ENCODE results near the gene FAM3C. TPM values are rescaled to one million over a fixed set of nuclear protein-coding genes. Genes with fewer than 3 reads are reported as not detected.

Gene FAM3C
- total and polyA plus RNA-seq, 5 donors from 2014 or later = 4.0 to 13.1 (median 5.8) TPM

DNA sequence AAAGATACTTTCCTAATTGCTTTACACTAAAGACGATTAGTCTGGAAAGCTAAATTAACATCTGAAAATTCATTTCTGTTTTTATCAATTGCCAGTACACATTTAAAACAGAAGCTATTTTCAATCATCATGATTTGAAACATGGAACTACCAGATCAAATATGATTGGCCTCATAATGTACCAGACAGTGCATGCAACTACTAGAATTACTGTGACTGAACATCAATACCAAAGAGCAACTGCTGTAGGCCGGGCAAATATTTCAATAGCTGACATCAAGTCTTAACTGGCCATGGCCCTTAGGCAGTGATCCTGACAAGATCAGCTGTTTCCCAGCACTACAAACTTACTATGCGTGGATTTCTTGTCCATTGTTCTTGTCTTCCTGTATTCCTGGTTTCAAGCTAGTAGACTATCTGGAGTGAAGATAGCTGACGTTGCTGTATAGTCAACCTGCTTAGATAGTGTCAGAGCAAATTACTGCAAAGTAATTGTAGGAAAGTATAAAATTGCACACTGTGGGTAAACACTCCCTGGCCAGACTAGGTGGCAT lies 89.0 kb downstream of the FAM3C start:
- H3K9me3 ChIP-seq (ENCODE audit: control insufficient read depth in 2 of 2, low read length in 2 of 2) = no peaks in the 10 kb centered on the region
- Mint-ChIP-seq H3K4me3 (no peak overlapping the region), H3K9me3 (peaks cover 0 to 4% (median 0%) of the 10 kb centered on the region in 7 donors), H3K4me1 (no peaks in the 10 kb centered on the region), H3K27me3 (peaks cover 18% of the 10 kb centered on the region), H3K27ac (no peak overlapping the region), H3K36me3 (no peaks in the 10 kb centered on the region)
- ATAC-seq (ENCODE audit: low read depth in 2 of 2) = no peak
- H3K36me3 ChIP-seq (ENCODE audit: control insufficient read depth, insufficient read depth, low read length) = no peaks in the 10 kb centered on the region
- DNase-seq = no peak
- H3K27me3 ChIP-seq (ENCODE audit: control insufficient read depth, insufficient read depth, low read length) = no peaks in the 10 kb centered on the region
- H3K4me1 ChIP-seq (ENCODE audit: control insufficient read depth, insufficient read depth, low read length, poor library complexity, severe bottlenecking) = no peaks in the 10 kb centered on the region
- H3K27ac ChIP-seq (ENCODE audit: insufficient read depth, low read length, poor library complexity, severe bottlenecking) = no peak overlapping the region
- no peak overlapping the region for H3K4me3 ChIP-seq (ENCODE audit: low read depth, low read length)

GRCh38 chr7:121306565-121306964 lies 89.5 kb downstream of the FAM3C start:
- no peaks in the 10 kb centered on the region for H3K27me3 ChIP-seq (ENCODE audit: control insufficient read depth, insufficient read depth, low read length)
- Mint-ChIP-seq H3K36me3 (no peaks in the 10 kb centered on the region), H3K9me3 (peaks cover 0 to 4% (median 0%) of the 10 kb centered on the region in 7 donors), H3K27ac (no peak overlapping the region), H3K27me3 (peaks cover 18% of the 10 kb centered on the region), H3K4me1 (no peaks in the 10 kb centered on the region), H3K4me3 (no peak overlapping the region)
- ATAC-seq (ENCODE audit: low read depth in 2 of 2) = no peak
- H3K9me3 ChIP-seq (ENCODE audit: control insufficient read depth in 2 of 2, low read length in 2 of 2) = no peaks in the 10 kb centered on the region
- H3K4me1 ChIP-seq (ENCODE audit: control insufficient read depth, insufficient read depth, low read length, poor library complexity, severe bottlenecking) = no peaks in the 10 kb centered on the region
- H3K27ac ChIP-seq (ENCODE audit: insufficient read depth, low read length, poor library complexity, severe bottlenecking) = no peak overlapping the region
- no peaks in the 10 kb centered on the region for H3K36me3 ChIP-seq (ENCODE audit: control insufficient read depth, insufficient read depth, low read length)
- no peak overlapping the region for H3K4me3 ChIP-seq (ENCODE audit: low read depth, low read length)
- no peak for DNase-seq

GRCh38 chr7:121305109-121305508 lies 91.0 kb downstream of the FAM3C start:
- Mint-ChIP-seq H3K4me3 (no peak overlapping the region), H3K27me3 (peaks cover 18% of the 10 kb centered on the region), H3K36me3 (no peaks in the 10 kb centered on the region), H3K4me1 (no peaks in the 10 kb centered on the region), H3K27ac (no peak overlapping the region), H3K9me3 (peaks cover 0 to 2% (median 0%) of the 10 kb centered on the region in 7 donors)
- no peak for DNase-seq
- Histone ChIP-seq H3K27ac (ENCODE audit: insufficient read depth, low read length, poor library complexity, severe bottlenecking) (no peak overlapping the region), H3K9me3 (ENCODE audit: control insufficient read depth in 2 of 2, low read length in 2 of 2) (no peaks in the 10 kb centered on the region), H3K4me1 (ENCODE audit: control insufficient read depth, insufficient read depth, low read length, poor library complexity, severe bottlenecking) (no peaks in the 10 kb centered on the region), H3K36me3 (ENCODE audit: control insufficient read depth, insufficient read depth, low read length) (no peaks in the 10 kb centered on the region), H3K27me3 (ENCODE audit: control insufficient read depth, insufficient read depth, low read length) (no peaks in the 10 kb centered on the region), H3K4me3 (ENCODE audit: low read depth, low read length) (no peak overlapping the region)
- ATAC-seq (ENCODE audit: low read depth in 2 of 2) = no peak

GRCh38 chr7:121304102-121304658 lies 91.9 kb downstream of the FAM3C start:
- no peaks in the 10 kb centered on the region for H3K4me1 ChIP-seq (ENCODE audit: control insufficient read depth, insufficient read depth, low read length, poor library complexity, severe bottlenecking)
- no peak overlapping the region for H3K4me3 ChIP-seq (ENCODE audit: low read depth, low read length)
- H3K9me3 Mint-ChIP-seq = no peaks in the 10 kb centered on the region
- H3K9me3 ChIP-seq (ENCODE audit: control insufficient read depth in 2 of 2, low read length in 2 of 2) = no peaks in the 10 kb centered on the region
- H3K36me3 ChIP-seq (ENCODE audit: control insufficient read depth, insufficient read depth, low read length) = no peaks in the 10 kb centered on the region
- H3K27ac Mint-ChIP-seq = no peak overlapping the region
- no peaks in the 10 kb centered on the region for H3K27me3 ChIP-seq (ENCODE audit: control insufficient read depth, insufficient read depth, low read length)
- H3K36me3 Mint-ChIP-seq = no peaks in the 10 kb centered on the region
- H3K27me3 Mint-ChIP-seq = peaks cover 10% of the 10 kb centered on the region
- no peaks in the 10 kb centered on the region for H3K4me1 Mint-ChIP-seq
- DNase-seq (no peak), ATAC-seq (ENCODE audit: low read depth in 2 of 2) (no peak)
- H3K27ac ChIP-seq (ENCODE audit: insufficient read depth, low read length, poor library complexity, severe bottlenecking) = no peak overlapping the region
- no peak overlapping the region for H3K4me3 Mint-ChIP-seq

- Mint-ChIP-seq H3K9me3 (no peaks in the 10 kb centered on the region), H3K36me3 (no peaks in the 10 kb centered on the region), H3K27ac (no peak overlapping the region), H3K4me3 (no peak overlapping the region), H3K4me1 (no peaks in the 10 kb centered on the region), H3K27me3 (peaks cover 7% of the 10 kb centered on the region)
- ATAC-seq (ENCODE audit: low read depth in 2 of 2) (no peak), DNase-seq (no peak)
- no peaks in the 10 kb centered on the region for H3K9me3 ChIP-seq (ENCODE audit: control insufficient read depth in 2 of 2, low read length in 2 of 2)
- H3K4me1 ChIP-seq (ENCODE audit: control insufficient read depth, insufficient read depth, low read length, poor library complexity, severe bottlenecking) = no peaks in the 10 kb centered on the region
- H3K4me3 ChIP-seq (ENCODE audit: low read depth, low read length) = no peak overlapping the region
- no peaks in the 10 kb centered on the region for H3K27me3 ChIP-seq (ENCODE audit: control insufficient read depth, insufficient read depth, low read length)
- no peaks in the 10 kb centered on the region for H3K36me3 ChIP-seq (ENCODE audit: control insufficient read depth, insufficient read depth, low read length)
- H3K27ac ChIP-seq (ENCODE audit: insufficient read depth, low read length, poor library complexity, severe bottlenecking) = no peak overlapping the region
Observed at GRCh38 chr7:121303422-121304101, 92.5 kb downstream of the FAM3C start.

- Histone ChIP-seq H3K9me3 (ENCODE audit: control insufficient read depth in 2 of 2, low read length in 2 of 2) (no peaks in the 10 kb centered on the region), H3K27me3 (ENCODE audit: control insufficient read depth, insufficient read depth, low read length) (no peaks in the 10 kb centered on the region), H3K4me3 (ENCODE audit: low read depth, low read length) (no peak overlapping the region), H3K4me1 (ENCODE audit: control insufficient read depth, insufficient read depth, low read length, poor library complexity, severe bottlenecking) (no peaks in the 10 kb centered on the region), H3K36me3 (ENCODE audit: control insufficient read depth, insufficient read depth, low read length) (no peaks in the 10 kb centered on the region), H3K27ac (ENCODE audit: insufficient read depth, low read length, poor library complexity, severe bottlenecking) (no peak overlapping the region)
- ATAC-seq (ENCODE audit: low read depth in 2 of 2) = no peak
- H3K9me3 Mint-ChIP-seq = no peaks in the 10 kb centered on the region
- H3K27ac Mint-ChIP-seq = no peak overlapping the region
- no peaks in the 10 kb centered on the region for H3K36me3 Mint-ChIP-seq
- no peak overlapping the region for H3K4me3 Mint-ChIP-seq
- peaks cover 5% of the 10 kb centered on the region for H3K27me3 Mint-ChIP-seq
- H3K4me1 Mint-ChIP-seq = no peaks in the 10 kb centered on the region
- DNase-seq = no peak
Observed at GRCh38 chr7:121302214-121302745, 93.8 kb downstream of the FAM3C start.

- Mint-ChIP-seq H3K36me3 (no peaks in the 10 kb centered on the region), H3K27me3 (peaks cover 5% of the 10 kb centered on the region), H3K4me3 (no peak overlapping the region), H3K27ac (no peak overlapping the region), H3K4me1 (no peaks in the 10 kb centered on the region), H3K9me3 (no peaks in the 10 kb centered on the region)
- Histone ChIP-seq H3K27ac (ENCODE audit: insufficient read depth, low read length, poor library complexity, severe bottlenecking) (no peak overlapping the region), H3K4me3 (ENCODE audit: low read depth, low read length) (no peak overlapping the region), H3K4me1 (ENCODE audit: control insufficient read depth, insufficient read depth, low read length, poor library complexity, severe bottlenecking) (no peaks in the 10 kb centered on the region), H3K36me3 (ENCODE audit: control insufficient read depth, insufficient read depth, low read length) (no peaks in the 10 kb centered on the region), H3K9me3 (ENCODE audit: control insufficient read depth in 2 of 2, low read length in 2 of 2) (no peaks in the 10 kb centered on the region), H3K27me3 (ENCODE audit: control insufficient read depth, insufficient read depth, low read length) (no peaks in the 10 kb centered on the region)
- ATAC-seq (ENCODE audit: low read depth in 2 of 2) = no peak
- no peak for DNase-seq
Observed at GRCh38 chr7:121301446-121302213, 94.5 kb downstream of the FAM3C start.

Measured in CD4-positive, CD25-positive, alpha-beta regulatory T cell (primary cell).